Natural killer cell (primary cell): ENCODE results near the gene BANF1. TPM values are rescaled to one million over a fixed set of nuclear protein-coding genes. Genes with fewer than 3 reads are reported as not detected.

Source experiments
- ATAC-seq, 3 donors: fragments of 150-1000 bp in 2 of 3; fragments of 200-7000 bp in 1 of 3; cut with Tn5 transposase; 1 replicate in 1 of 3; 2 replicates in 2 of 3; pipeline ENCODE4 v1.10.0; 2021; ENCODE audit warnings: mild to moderate bottlenecking in 2 of 3, moderate library complexity in 2 of 3
- DNase-seq, 2 donors: peaks; one replicate each; pipeline versions ENCODE4 v3.0.0 to v3.0.0-alpha.2; 2013 to 2021; ENCODE audit warnings: mixed read lengths in 1 of 2
- H3K27ac ChIP-seq: one replicate; pipeline ENCODE4 v1.5.1; 2013; ENCODE audit warnings: mild to moderate bottlenecking, low read length
- H3K27me3 ChIP-seq: one replicate; pipeline ENCODE4 v1.6.1; 2013; ENCODE audit warnings: low read length; ENCODE audit not compliant: control insufficient read depth, insufficient read depth
- H3K36me3 ChIP-seq: one replicate; pipeline ENCODE4 v1.6.1; 2013; ENCODE audit warnings: low read length; ENCODE audit not compliant: control insufficient read depth, insufficient read depth
- H3K4me1 ChIP-seq: one replicate; pipeline ENCODE4 v1.6.1; 2013; ENCODE audit warnings: low read length; ENCODE audit not compliant: control insufficient read depth, insufficient read depth
- H3K4me3 ChIP-seq: one replicate; pipeline ENCODE4 v1.5.1; 2013; ENCODE audit warnings: low read length
- H3K9me3 ChIP-seq: one replicate; pipeline ENCODE4 v1.6.1; 2013; ENCODE audit warnings: low read length; ENCODE audit not compliant: control insufficient read depth, insufficient read depth
- H3K27ac Mint-ChIP-seq, 2 donors: one replicate each; pipeline ENCODE4 v1.8.0; 2022; ENCODE audit warnings: mild to moderate bottlenecking in 2 of 2, mixed read lengths in 2 of 2, moderate library complexity in 1 of 2
- H3K27me3 Mint-ChIP-seq, 2 donors: one replicate each; pipeline ENCODE4 v1.8.0; 2022; ENCODE audit warnings: low read depth in 2 of 2, mixed read lengths in 2 of 2
- H3K36me3 Mint-ChIP-seq: one replicate; pipeline ENCODE4 v1.8.0; 2022; ENCODE audit warnings: mixed read lengths
- H3K4me1 Mint-ChIP-seq, 2 donors: one replicate each; pipeline ENCODE4 v1.8.0; 2022; ENCODE audit warnings: mixed read lengths in 2 of 2
- H3K4me3 Mint-ChIP-seq: one replicate; pipeline ENCODE4 v1.8.0; 2022; ENCODE audit warnings: mild to moderate bottlenecking, moderate library complexity, mixed read lengths
- H3K9me3 Mint-ChIP-seq, 2 donors: one replicate each; pipeline ENCODE4 v1.8.0; 2022; ENCODE audit warnings: mixed read lengths in 2 of 2
- CTCF ChIP-seq: fragments of 200-600 bp; IDR thresholded peaks from one replicate; pipeline ENCODE4 v1.8.0; 2022; ENCODE audit warnings: antibody characterized with exemption
- WGBS: methylation state at CpG from one replicate; pipeline ENCODE4 v1.1.7; 2013; ENCODE audit warnings: missing lambda C conversion rate; ENCODE audit not compliant: insufficient coverage; 5-methylcytosine and 5-hydroxymethylcytosine counted together
- intact Hi-C: fragments of 100-400 bp; cut with micrococcal nuclease; formaldehyde crosslinking; loops from one replicate; pipeline ENCODE4 v1.14.2; 2022
- total RNA-seq, 4 donors: library from RNA; stranded (reverse); fragments of 120-200 nt in 1 of 4; gene quantifications; one replicate each; pipeline versions ENCODE4 v1.2.3 to v1.2.4, GENCODE V29; 2013 to 2022

The BANF1 gene
- total RNA-seq, 3 donors from 2014 or later (not counting 1 experiment from before 2014, with no cell fraction given) = 87.8 to 107 (median 90.4) TPM

DNA sequence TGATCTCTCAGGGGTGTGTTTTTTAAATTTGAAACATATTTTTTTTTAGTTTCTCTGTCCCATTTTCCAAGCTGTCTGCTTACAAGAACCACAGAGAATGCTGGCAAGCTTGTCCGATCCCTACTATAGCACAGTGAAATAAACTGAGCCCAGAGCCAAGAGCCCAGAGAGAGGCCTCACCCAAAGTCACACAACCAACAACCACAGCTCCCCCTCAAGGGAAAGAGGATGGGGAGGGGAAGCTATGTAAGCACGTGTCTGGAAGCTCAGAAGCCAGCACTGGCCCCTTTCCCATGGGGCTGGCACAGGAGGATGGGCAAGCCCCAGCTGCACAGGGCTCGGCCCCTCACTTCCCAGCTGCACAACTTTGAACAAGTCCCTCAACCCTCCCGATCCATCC lies 44.0 kb upstream of the BANF1 start:
- peaks cover 21 to 23% of the 10 kb centered on the region in 2 donors for H3K4me1 Mint-ChIP-seq
- no peaks in the 10 kb centered on the region for H3K9me3 ChIP-seq
- intact Hi-C loops = no loop called here
- no peak overlapping the region for H3K27ac Mint-ChIP-seq
- TF ChIP-seq CTCF = no peak
- H3K9me3 Mint-ChIP-seq = no peaks in the 10 kb centered on the region
- no peak overlapping the region for H3K27ac ChIP-seq
- H3K4me3 Mint-ChIP-seq = no peak overlapping the region
- no peaks in the 10 kb centered on the region for H3K36me3 ChIP-seq
- no peaks in the 10 kb centered on the region for H3K36me3 Mint-ChIP-seq
- no peaks in the 10 kb centered on the region for H3K27me3 ChIP-seq
- no peak for ATAC-seq
- WGBS = 75% methylated on average over 4 of the region's 4 CpGs
- no peak overlapping the region for H3K4me3 ChIP-seq
- H3K4me1 ChIP-seq = peaks cover 36% of the 10 kb centered on the region
- DNase-seq = no peak
- no peaks in the 10 kb centered on the region for H3K27me3 Mint-ChIP-seq

DNA sequence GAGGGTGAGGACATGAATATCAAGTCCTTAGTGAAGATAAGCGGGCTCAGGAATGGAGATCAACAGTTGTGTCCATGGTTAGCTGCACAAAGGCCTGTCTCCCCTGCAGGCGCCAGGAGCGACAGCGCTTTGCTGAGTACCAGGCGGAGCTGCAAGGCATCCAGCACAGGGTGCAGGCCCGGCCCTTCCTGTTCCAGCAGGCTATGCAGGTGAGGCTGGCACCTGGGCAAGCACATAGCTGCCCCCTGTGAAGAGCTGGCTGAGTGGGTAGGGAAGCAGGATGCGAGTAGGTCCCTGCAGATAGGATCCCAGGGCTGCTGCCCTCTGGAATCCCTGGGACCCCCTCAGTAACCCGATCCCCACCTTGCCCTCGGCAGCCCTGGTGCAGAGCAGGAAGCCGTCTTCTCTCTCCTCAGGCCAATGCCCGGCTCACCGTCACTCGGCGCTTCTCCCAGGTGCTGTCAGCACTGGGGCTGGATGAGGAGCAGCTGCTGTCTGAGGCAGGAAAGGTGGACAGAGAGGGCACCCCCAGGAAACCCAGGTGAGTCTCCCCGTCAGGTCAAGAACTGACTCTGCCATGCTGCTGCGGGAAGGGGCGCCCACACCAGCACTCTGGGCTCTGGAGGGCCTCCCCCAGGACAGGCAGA lies 43.4 kb upstream of the BANF1 start:
- no peaks in the 10 kb centered on the region for H3K9me3 Mint-ChIP-seq

GRCh38 chr11:65960824-65961266 lies 41.5 kb upstream of the BANF1 start:
- H3K9me3 ChIP-seq = no peaks in the 10 kb centered on the region
- H3K36me3 Mint-ChIP-seq = no peaks in the 10 kb centered on the region

More for the DNA sequence above, 43.4 kb upstream of the BANF1 start:
- Histone ChIP-seq H3K4me3 (no peak overlapping the region), H3K9me3 (no peaks in the 10 kb centered on the region), H3K36me3 (peaks cover 3% of the 10 kb centered on the region), H3K27me3 (no peaks in the 10 kb centered on the region), H3K27ac (no peak overlapping the region), H3K4me1 (peaks cover 42% of the 10 kb centered on the region)
- Mint-ChIP-seq H3K4me3 (peak overlapping the region; percentile 4), H3K36me3 (no peaks in the 10 kb centered on the region), H3K27me3 (no peaks in the 10 kb centered on the region), H3K27ac (no peak overlapping the region), H3K4me1 (peaks cover 24 to 28% of the 10 kb centered on the region in 2 donors)
- no peak for TF ChIP-seq CTCF
- ATAC-seq (no peak), DNase-seq (no peak)
- intact Hi-C loops = no loop called here
- 93% methylated on average over 17 of the region's 17 CpGs for WGBS

More at GRCh38 chr11:65960824-65961266, 41.5 kb upstream of the BANF1 start:
- peak overlapping the region; percentile 99 for H3K4me3 Mint-ChIP-seq
- no peak for TF ChIP-seq CTCF
- H3K4me3 ChIP-seq = peak overlapping the region; percentile 75
- peaks cover 22% of the 10 kb centered on the region for H3K36me3 ChIP-seq
- intact Hi-C loops = loop anchor here (1.0 to 5.0 kb wide), 5 partner anchors 28 to 101 kb away; partner anchors contain the start of genes BANF1, C11orf68, CCDC85B and DRAP1
- H3K27me3 ChIP-seq = no peaks in the 10 kb centered on the region
- no peaks in the 10 kb centered on the region for H3K27me3 Mint-ChIP-seq
- peak overlapping the region; percentile 93 for H3K27ac ChIP-seq
- DNase-seq (no peak), ATAC-seq (peak in 1 of 3 donors; percentile 1)
- H3K9me3 Mint-ChIP-seq = no peaks in the 10 kb centered on the region
- peaks cover 24 to 37% of the 10 kb centered on the region in 2 donors for H3K4me1 Mint-ChIP-seq
- peak overlapping the region; percentile 96 to 98 for H3K27ac Mint-ChIP-seq
- 48% methylated on average over 14 of the region's 16 CpGs for WGBS
- H3K4me1 ChIP-seq = peaks cover 43% of the 10 kb centered on the region
